Activated CD8-positive, alpha-beta memory T cell treated with anti-CD3 and anti-CD28 coated beads, Interleukin-2, amount 50 U/mL, for 48 hours (primary cell): Measurements from ENCODE around the gene PEX7.
"Not testable (repeated sequence)": the region's sequence is repeated elsewhere in the genome, so short reads cannot be mapped to it uniquely, and the experiment has no call there.

ENCODE experiments used
- DNase-seq: peaks from one replicate; pipeline ENCODE4 v3.0.0-alpha.2; 2020

The PEX7 gene

DNA sequence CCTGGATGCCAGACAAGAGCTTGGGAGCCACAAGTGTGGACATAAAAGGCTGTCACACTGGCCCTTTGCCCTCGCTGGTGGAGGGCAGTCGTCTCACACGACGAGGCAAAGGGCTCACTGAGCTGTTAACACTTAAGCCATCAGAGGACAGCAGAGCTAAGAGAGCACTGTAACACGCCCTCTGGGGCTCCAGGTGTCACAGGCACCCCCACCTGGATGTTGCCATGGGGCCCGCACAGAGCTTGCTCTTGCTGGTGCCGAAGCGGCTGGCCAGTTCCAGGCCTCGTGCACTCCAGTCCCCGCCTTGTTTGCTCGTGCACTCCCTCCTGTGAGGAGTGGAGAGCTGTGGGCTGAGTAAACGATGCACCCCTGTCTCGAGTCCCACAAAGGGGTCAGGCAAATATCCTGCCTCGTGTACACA lies 137.1 kb downstream of the PEX7 start:
- no peak for DNase-seq

DNA sequence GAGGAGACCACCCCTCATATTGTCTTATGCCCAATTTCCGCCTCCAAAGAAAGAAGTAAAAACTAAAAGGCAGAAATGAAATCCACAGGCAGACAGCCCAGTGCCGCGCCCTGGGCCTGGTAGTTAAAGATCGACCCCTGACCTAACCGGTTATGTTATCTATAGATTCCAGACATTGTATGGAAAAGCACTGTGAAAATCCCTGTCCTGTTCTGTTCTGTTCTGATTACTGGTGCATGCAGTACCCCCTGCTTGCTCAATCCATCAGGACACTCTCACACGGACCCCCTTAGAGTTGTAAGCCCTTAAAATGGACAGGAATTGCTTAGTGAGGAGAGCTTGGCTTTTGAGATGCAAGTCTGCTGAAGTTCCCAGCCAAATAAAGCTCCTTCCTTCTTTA lies 137.5 kb downstream of the PEX7 start:
- not testable (repeated sequence) for DNase-seq

DNA sequence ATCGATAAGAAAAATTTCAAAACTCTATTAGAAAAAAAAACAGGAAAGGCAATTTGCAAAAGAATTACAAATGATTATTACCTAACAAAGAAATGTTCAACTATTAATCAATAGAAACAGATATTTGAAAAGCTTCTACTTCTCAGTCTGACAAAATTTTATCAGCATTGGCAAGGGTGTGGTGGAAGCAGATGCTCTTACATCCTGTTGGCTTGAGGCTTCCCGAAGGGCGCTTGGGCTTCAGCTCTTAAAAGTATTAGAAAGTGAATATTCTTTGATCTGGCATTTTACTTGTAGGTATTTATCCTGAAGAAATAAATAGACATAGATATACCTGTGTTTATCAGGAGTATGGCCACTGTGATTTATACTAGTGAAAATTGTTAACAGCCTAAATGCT lies 138.4 kb downstream of the PEX7 start:
- DNase-seq = no peak

DNA sequence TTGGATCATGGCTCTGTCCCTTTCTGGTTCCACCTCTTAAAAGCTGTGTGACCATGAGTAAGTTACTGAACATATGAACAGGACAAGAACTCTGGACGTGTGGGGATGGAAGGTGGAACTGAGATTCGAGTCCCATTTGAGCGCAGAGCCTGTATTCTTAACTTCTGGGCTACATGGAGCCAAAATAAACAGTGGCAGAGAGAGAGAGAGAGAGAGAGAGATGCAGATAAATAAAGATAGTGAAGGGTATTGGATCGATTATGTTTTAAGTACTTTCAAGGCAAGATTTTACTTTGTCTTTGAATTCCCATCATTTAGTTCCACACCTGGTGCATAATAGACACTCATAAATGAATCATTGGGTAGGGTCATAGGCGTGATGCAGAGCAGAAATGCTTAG lies 139.5 kb downstream of the PEX7 start:
- DNase-seq = no peak

DNA sequence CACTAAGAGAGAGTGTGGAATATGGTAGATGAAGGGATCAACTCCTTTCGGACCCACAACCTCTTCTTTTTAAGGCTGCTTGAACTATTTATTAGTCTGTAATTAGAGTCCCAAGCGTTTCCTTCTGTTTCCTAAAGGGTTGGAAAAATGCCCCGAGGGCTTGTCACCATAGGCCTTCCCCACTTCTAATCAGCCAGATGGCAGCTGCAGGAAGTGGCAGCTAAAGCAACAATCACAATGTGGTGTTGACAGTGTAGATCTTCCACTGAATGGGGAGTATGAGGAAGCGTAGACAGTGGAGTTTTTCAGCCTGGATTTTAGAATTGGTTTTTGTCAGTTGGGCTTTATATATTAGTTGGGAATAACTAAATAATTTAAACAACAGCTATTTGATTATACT lies 140.3 kb downstream of the PEX7 start:
- no peak for DNase-seq

DNA sequence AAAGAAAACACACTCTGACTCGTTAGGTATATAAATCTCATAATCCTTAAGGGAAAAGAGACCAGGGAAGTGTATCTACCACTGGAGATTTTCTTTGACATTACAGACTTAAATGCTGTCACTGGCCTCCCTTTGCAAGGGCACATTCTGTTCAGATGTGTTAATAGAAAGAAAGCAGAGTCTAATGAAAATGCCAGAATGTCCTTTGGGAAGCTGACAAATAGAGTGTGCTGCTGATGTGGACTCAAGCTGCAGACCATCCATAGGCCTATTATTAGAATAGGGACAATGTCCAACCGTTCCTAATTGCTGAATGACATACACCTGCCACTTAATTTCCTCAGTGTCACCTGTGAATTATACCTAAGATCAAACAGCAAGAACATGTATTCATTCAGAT lies 140.9 kb downstream of the PEX7 start:
- DNase-seq = no peak
